SK-N-SH (cell line): ENCODE data around the gene VCPKMT. TPM values are rescaled to one million over a fixed set of nuclear protein-coding genes. Genes with fewer than 3 reads are reported as not detected.

Source experiments
- CTCF ChIA-PET: fragments of 300-600, 350-600 bp; formaldehyde crosslinking; extraction: SDS; loops from one replicate; lab custom pipeline; 2021; lab: Yijun Ruan, JAX
- POLR2A ChIA-PET: fragments of 350-600 bp; sonication (Branson Sonifier 250); formaldehyde crosslinking; extraction: SDS; loops from one replicate; lab custom pipeline; 2020; ENCODE audit warnings: antibody characterized with exemption, inconsistent platforms; lab: Yijun Ruan, JAX
- DNase-seq: peaks from one replicate; pipeline ENCODE4 v3.0.0; 2012
- H2AFZ ChIP-seq: fragments of 200-600 bp; sonication (generic); 2 replicates; pipeline ENCODE4 v1.8.1; 2016; ENCODE audit warnings: antibody characterized with exemption, mild to moderate bottlenecking, low read depth
- H3F3A ChIP-seq: fragments of 200-600 bp; sonication (generic); replicated peaks from 2 replicates; pipeline ENCODE3; 2016; ENCODE audit warnings: antibody characterized with exemption, mild to moderate bottlenecking; ENCODE audit not compliant: insufficient read depth
- H3K27ac ChIP-seq, 2 experiments: fragments of 200-500 bp in 1 of 2; fragments of 200-600 bp in 1 of 2; sonication (Bioruptor generic) in 1 of 2; sonication (generic), shearing (Covaris generic) in 1 of 2; 2 replicates each; pipeline versions ENCODE4 v1.5.1 to v1.6.1; 2014 to 2016; ENCODE audit warnings: low read depth in 2 of 2, inconsistent platforms in 1 of 2, low read length in 1 of 2, mild to moderate bottlenecking in 1 of 2, mixed read lengths in 1 of 2
- H3K27me3 ChIP-seq: fragments of 200-600 bp; sonication (generic), shearing (Covaris generic); 2 replicates; pipeline ENCODE4 v1.6.1; 2016; ENCODE audit warnings: mixed run types; ENCODE audit not compliant: insufficient read depth
- H3K36me3 ChIP-seq, 2 experiments: fragments of 200-500 bp in 1 of 2; fragments of 200-600 bp in 1 of 2; sonication (Bioruptor generic) in 1 of 2; sonication (generic) in 1 of 2; replicated peaks in 1 of 2; 2 replicates each; pipeline versions ENCODE3 to v1.5.1; 2014 to 2016; ENCODE audit warnings: low read length in 1 of 2, mild to moderate bottlenecking in 1 of 2; ENCODE audit not compliant: insufficient read depth in 2 of 2, control insufficient read depth in 1 of 2
- H3K4me1 ChIP-seq, 2 experiments: fragments of 200-500 bp in 1 of 2; fragments of 200-600 bp in 1 of 2; sonication (Bioruptor generic) in 1 of 2; sonication (generic), shearing (Covaris generic) in 1 of 2; 2 replicates each; pipeline versions ENCODE4 v1.5.1 to v1.6.1; 2014 to 2016; ENCODE audit warnings: low read depth in 1 of 2, low read length in 1 of 2, mixed run types in 1 of 2; ENCODE audit not compliant: insufficient read depth in 2 of 2, control insufficient read depth in 1 of 2
- H3K4me2 ChIP-seq: fragments of 200-600 bp; sonication (generic), shearing (Covaris generic); 2 replicates; pipeline ENCODE4 v1.6.1; 2017; ENCODE audit warnings: mixed run types
- H3K4me3 ChIP-seq, 2 experiments: fragments of 200-500 bp in 1 of 2; fragments of 200-600 bp in 1 of 2; sonication (Bioruptor generic) in 1 of 2; sonication (generic), shearing (Covaris generic) in 1 of 2; 2 replicates each; pipeline versions ENCODE4 v1.5.1 to v1.8.1; 2014 to 2016; ENCODE audit warnings: low read depth in 2 of 2, inconsistent platforms in 1 of 2, low read length in 1 of 2, mild to moderate bottlenecking in 1 of 2, mixed read lengths in 1 of 2, moderate library complexity in 1 of 2
- H3K79me2 ChIP-seq: fragments of 200-600 bp; sonication (generic); 2 replicates; pipeline ENCODE4 v1.8.1; 2017; ENCODE audit warnings: mild to moderate bottlenecking; ENCODE audit not compliant: insufficient read depth
- H3K9ac ChIP-seq: fragments of 200-600 bp; sonication (generic); 2 replicates; pipeline ENCODE4 v1.6.1; 2017; ENCODE audit warnings: mixed run types
- H3K9me2 ChIP-seq: fragments of 200-600 bp; sonication (generic); 2 replicates; pipeline ENCODE4 v1.6.1; 2017; ENCODE audit warnings: mixed run types
- H3K9me3 ChIP-seq: fragments of 200-600 bp; sonication (generic); 2 replicates; pipeline ENCODE4 v1.6.1; 2017; ENCODE audit warnings: mixed run types, mild to moderate bottlenecking, moderate library complexity
- H4K20me1 ChIP-seq: fragments of 200-600 bp; sonication (generic); 2 replicates; pipeline ENCODE4 v1.6.1; 2017; ENCODE audit warnings: mild to moderate bottlenecking, mixed run types; ENCODE audit not compliant: insufficient read depth
- CTCF ChIP-seq: fragments of 200-600 bp; sonication (generic); IDR thresholded peaks from 2 replicates; pipeline ENCODE4 v1.6.1; 2017; ENCODE audit warnings: antibody characterized with exemption, mild to moderate bottlenecking, moderate library complexity
- ELF1 ChIP-seq: IDR thresholded peaks from 2 replicates; pipeline ENCODE4 v1.4.0; 2012
- EZH2phosphoT487 ChIP-seq: fragments of 200-600 bp; sonication (generic); IDR thresholded peaks from 2 replicates; pipeline ENCODE4 v1.6.1; 2017; ENCODE audit warnings: low read depth, mixed run types, mild to moderate bottlenecking, antibody characterized with exemption, moderate library complexity, borderline replicate concordance
- FOSL2 ChIP-seq: IDR thresholded peaks from 2 replicates; pipeline ENCODE4 v1.4.0; 2012; ENCODE audit warnings: low read depth, mild to moderate bottlenecking, moderate library complexity, borderline replicate concordance
- GATA2 ChIP-seq: sonication (generic); formaldehyde crosslinking; IDR thresholded peaks from 2 replicates; pipeline ENCODE4 v1.5.0; 2020; ENCODE audit warnings: mild to moderate bottlenecking, missing genetic modification reagents
- NFIC ChIP-seq: IDR thresholded peaks from 2 replicates; pipeline ENCODE4 v1.4.0; 2012; ENCODE audit warnings: borderline replicate concordance
- PBX3 ChIP-seq: IDR thresholded peaks from 2 replicates; pipeline ENCODE4; 2012
- RCOR1 ChIP-seq: fragments of 150-350 bp; IDR thresholded peaks from 2 replicates; pipeline ENCODE4 v1.6.1; 2017; ENCODE audit warnings: antibody characterized with exemption, low read length
- RFX5 ChIP-seq: IDR thresholded peaks from 2 replicates; pipeline ENCODE4 v1.6.1; 2012; ENCODE audit warnings: mild to moderate bottlenecking, improper control_type of control experiment, low read length
- SMC3 ChIP-seq: IDR thresholded peaks from 2 replicates; pipeline ENCODE4 v1.6.1; 2012; ENCODE audit warnings: low read depth, low read length, improper control_type of control experiment
- TAF1 ChIP-seq: IDR thresholded peaks from 2 replicates; pipeline ENCODE4 v1.6.1; 2012; ENCODE audit warnings: low read depth, mild to moderate bottlenecking, low read length, moderate library complexity, borderline replicate concordance
- USF1 ChIP-seq: IDR thresholded peaks from 2 replicates; pipeline ENCODE4 v1.4.0; 2012; ENCODE audit warnings: low read depth, borderline replicate concordance
- YY1 ChIP-seq: IDR thresholded peaks from 2 replicates; pipeline ENCODE4 v1.4.0; 2012; ENCODE audit warnings: low read depth, mild to moderate bottlenecking
- WGBS: methylation state at CpG from one replicate; pipeline ENCODE4 v1.1.6; 2017; ENCODE audit warnings: low lambda C conversion rate; 5-methylcytosine and 5-hydroxymethylcytosine counted together
- polyA plus RNA-seq, 3 experiments: library from polyadenylated mRNA; depleted of rRNA; stranded (reverse); fragments of >200 nt; gene quantifications; 2 replicates each; pipeline ENCODE4 v1.2.3, GENCODE V29; 2012
- TF ChIP-seq, protein P1 (sequence below): fragments of 150-350 bp; IDR thresholded peaks from 2 replicates; pipeline ENCODE4 v1.6.1; 2016; ENCODE audit warnings: mild to moderate bottlenecking, low read depth, low read length
- TF ChIP-seq, protein P2 (sequence below): IDR thresholded peaks from 2 replicates; pipeline ENCODE4 v1.6.1; 2012; ENCODE audit warnings: mild to moderate bottlenecking, low read depth, low read length, moderate library complexity
- TF ChIP-seq, protein P3 (sequence below): IDR thresholded peaks from 2 replicates; pipeline ENCODE4 v1.4.0; 2012; ENCODE audit warnings: low read depth

Gene VCPKMT
- polyA plus RNA-seq, 1 of the 3 experiments (the other 2 are of a cell fraction), result 7.3 TPM

DNA sequence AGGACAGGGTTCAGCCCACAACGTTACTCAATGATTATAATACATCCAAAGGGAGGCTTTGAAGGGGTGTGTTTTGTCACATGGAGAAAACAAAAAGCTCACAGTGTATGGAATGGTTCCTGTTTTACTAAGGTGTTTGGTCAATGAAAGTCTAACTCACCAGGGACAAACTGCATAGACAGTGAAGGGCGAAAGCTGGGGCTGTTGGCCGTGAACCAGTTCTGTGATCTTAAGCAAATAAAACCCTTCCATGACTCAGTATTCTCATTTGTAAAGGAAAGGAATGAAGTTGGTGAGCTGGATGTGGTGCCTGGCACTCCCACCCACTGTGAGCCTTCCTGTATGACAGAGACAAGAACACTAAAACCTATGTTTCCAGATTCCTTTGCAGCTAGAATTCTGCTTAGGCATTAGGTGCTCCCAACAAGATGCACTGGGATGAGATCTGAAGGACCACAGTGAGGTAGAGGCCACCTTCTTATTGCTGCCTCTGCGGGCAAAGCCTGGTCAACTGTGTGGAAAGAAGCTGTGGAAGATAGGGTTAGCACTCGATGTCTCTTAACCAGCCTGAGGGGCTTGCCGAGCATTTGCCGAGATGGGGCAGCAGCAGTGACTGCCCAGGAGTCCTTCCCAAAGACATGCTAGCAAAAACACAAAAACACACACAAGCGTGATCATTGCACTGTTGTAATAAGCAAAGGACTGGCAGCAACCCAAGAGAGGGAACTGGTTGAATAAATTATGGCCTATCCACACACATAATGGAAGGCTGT is 48.5 kb downstream of the VCPKMT start (continued):
- TF ChIP-seq CTCF, result no peak
- TF ChIP-seq, protein P1, sequence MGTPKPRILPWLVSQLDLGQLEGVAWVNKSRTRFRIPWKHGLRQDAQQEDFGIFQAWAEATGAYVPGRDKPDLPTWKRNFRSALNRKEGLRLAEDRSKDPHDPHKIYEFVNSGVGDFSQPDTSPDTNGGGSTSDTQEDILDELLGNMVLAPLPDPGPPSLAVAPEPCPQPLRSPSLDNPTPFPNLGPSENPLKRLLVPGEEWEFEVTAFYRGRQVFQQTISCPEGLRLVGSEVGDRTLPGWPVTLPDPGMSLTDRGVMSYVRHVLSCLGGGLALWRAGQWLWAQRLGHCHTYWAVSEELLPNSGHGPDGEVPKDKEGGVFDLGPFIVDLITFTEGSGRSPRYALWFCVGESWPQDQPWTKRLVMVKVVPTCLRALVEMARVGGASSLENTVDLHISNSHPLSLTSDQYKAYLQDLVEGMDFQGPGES, result no peak
- no peak for TF ChIP-seq RFX5
- TF ChIP-seq, protein P2, sequence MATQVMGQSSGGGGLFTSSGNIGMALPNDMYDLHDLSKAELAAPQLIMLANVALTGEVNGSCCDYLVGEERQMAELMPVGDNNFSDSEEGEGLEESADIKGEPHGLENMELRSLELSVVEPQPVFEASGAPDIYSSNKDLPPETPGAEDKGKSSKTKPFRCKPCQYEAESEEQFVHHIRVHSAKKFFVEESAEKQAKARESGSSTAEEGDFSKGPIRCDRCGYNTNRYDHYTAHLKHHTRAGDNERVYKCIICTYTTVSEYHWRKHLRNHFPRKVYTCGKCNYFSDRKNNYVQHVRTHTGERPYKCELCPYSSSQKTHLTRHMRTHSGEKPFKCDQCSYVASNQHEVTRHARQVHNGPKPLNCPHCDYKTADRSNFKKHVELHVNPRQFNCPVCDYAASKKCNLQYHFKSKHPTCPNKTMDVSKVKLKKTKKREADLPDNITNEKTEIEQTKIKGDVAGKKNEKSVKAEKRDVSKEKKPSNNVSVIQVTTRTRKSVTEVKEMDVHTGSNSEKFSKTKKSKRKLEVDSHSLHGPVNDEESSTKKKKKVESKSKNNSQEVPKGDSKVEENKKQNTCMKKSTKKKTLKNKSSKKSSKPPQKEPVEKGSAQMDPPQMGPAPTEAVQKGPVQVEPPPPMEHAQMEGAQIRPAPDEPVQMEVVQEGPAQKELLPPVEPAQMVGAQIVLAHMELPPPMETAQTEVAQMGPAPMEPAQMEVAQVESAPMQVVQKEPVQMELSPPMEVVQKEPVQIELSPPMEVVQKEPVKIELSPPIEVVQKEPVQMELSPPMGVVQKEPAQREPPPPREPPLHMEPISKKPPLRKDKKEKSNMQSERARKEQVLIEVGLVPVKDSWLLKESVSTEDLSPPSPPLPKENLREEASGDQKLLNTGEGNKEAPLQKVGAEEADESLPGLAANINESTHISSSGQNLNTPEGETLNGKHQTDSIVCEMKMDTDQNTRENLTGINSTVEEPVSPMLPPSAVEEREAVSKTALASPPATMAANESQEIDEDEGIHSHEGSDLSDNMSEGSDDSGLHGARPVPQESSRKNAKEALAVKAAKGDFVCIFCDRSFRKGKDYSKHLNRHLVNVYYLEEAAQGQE, result no peak
- no peak for TF ChIP-seq USF1
- no peak for TF ChIP-seq RCOR1

DNA sequence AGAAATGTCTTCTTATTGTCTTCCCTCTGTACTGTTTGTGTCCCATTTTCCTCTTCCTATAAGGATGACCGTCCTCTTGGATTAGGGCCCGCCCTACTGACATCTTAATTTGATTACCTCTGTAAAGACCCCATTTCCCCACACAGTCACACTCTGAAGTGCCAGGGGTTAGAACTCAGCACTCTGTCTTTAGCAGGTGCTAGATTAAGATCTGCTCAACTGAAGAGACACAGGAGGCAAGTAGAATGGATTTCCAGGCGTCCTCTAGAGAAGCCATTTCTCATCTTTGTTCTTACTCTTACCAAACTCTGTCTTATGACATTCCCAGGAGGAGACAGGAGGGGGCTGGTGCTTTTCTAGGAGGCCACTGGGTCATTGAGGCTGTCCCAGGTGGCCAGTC is 50.8 kb downstream of the VCPKMT start:
- Histone ChIP-seq H3K36me3 (no peaks in the 10 kb centered on the region), H3K27me3 (no peaks in the 10 kb centered on the region), H3K9ac (no peak overlapping the region), H2AFZ (no peak overlapping the region), H3F3A (peaks cover 26% of the 10 kb centered on the region), H3K9me3 (no peaks in the 10 kb centered on the region), H3K79me2 (no peaks in the 10 kb centered on the region), H3K27ac (no peak overlapping the region), H3K9me2 (no peaks in the 10 kb centered on the region), H4K20me1 (no peaks in the 10 kb centered on the region), H3K4me2 (no peak overlapping the region), H3K4me3 (no peak overlapping the region), H3K4me1 (peaks cover 24 to 28% of the 10 kb centered on the region in 2 experiments)
- DNase-seq, result no peak
- POLR2A ChIA-PET, result no interaction called here
- WGBS, result 85% methylated on average over 3 of the region's 3 CpGs
- CTCF ChIA-PET, result no interaction called here
- TF ChIP-seq YY1, result no peak
- no peak for TF ChIP-seq USF1
- TF ChIP-seq RFX5, result no peak
- TF ChIP-seq PBX3, result no peak
- TF ChIP-seq, protein P3, sequence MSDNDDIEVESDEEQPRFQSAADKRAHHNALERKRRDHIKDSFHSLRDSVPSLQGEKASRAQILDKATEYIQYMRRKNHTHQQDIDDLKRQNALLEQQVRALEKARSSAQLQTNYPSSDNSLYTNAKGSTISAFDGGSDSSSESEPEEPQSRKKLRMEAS, result no peak
- no peak for TF ChIP-seq EZH2phosphoT487
- TF ChIP-seq NFIC, result no peak
- TF ChIP-seq FOSL2, result no peak
- TF ChIP-seq SMC3, result no peak
- no peak for TF ChIP-seq CTCF
- no peak for TF ChIP-seq RCOR1
- TF ChIP-seq TAF1, result no peak
- TF ChIP-seq GATA2 (CRISPR knock-in tag), result no peak
- no peak for TF ChIP-seq ELF1
